K562 (cell line): ENCODE results near the gene TAS1R3. TPM values are rescaled to one million over a fixed set of nuclear protein-coding genes. Genes with fewer than 3 reads are reported as not detected.

ENCODE experiments used
- BRF1 ChIP-seq: IDR thresholded peaks from 3 replicates; pipeline ENCODE4 v1.6.1; 2011; ENCODE audit warnings: borderline replicate concordance, mild to moderate bottlenecking; ENCODE audit not compliant: insufficient read length; ENCODE audit errors: extremely low read depth
- C11orf30 ChIP-seq: fragments of 450-650 bp; IDR thresholded peaks from 2 replicates; pipeline ENCODE4 v1.6.1; 2016; ENCODE audit warnings: low read depth, mild to moderate bottlenecking
- CHCHD3 ChIP-seq: fragments of 250-450 bp; sonication (Bioruptor Pico); IDR thresholded peaks from 2 replicates; pipeline ENCODE4 v2.1.2; 2022; ENCODE audit warnings: mild to moderate bottlenecking
- JUNB ChIP-seq: fragments of 450-650 bp; formaldehyde crosslinking; conservative IDR thresholded peaks from 2 replicates; pipeline ENCODE4 v1.4.0; 2020; ENCODE audit warnings: mild to moderate bottlenecking
- POLR2G ChIP-seq: fragments of 200-400 bp; formaldehyde crosslinking; IDR thresholded peaks from 2 replicates; pipeline ENCODE4 v1.6.1; 2017; ENCODE audit warnings: low read depth, mild to moderate bottlenecking, antibody characterized with exemption, low read length, moderate library complexity
- POLR3G ChIP-seq: IDR thresholded peaks from 2 replicates; pipeline ENCODE4 v1.6.1; 2011; ENCODE audit not compliant: insufficient read length, insufficient replicate concordance; ENCODE audit errors: extremely low read depth
- SMARCB1 ChIP-seq: IDR thresholded peaks from 2 replicates; pipeline ENCODE4 v1.6.1; 2011; ENCODE audit warnings: improper control_type of control experiment, low read depth; ENCODE audit not compliant: insufficient read length
- TAF1 ChIP-seq: IDR thresholded peaks from 2 replicates; pipeline ENCODE4 v1.6.1; 2011; ENCODE audit warnings: mild to moderate bottlenecking, low read length, moderate library complexity; ENCODE audit not compliant: insufficient read depth, control insufficient read depth, severe bottlenecking; ENCODE audit errors: extremely low read depth
- TARDBP ChIP-seq: fragments of 450-650 bp; IDR thresholded peaks from 2 replicates; pipeline ENCODE4 v1.6.1; 2016
- TSC22D4 ChIP-seq: fragments of 450-650 bp; IDR thresholded peaks from 2 replicates; pipeline ENCODE4 v1.6.1; 2016; ENCODE audit warnings: missing genetic modification characterization, missing biosample characterization, control low read depth
- ZNF224 ChIP-seq: sonication (generic); formaldehyde crosslinking; IDR thresholded peaks from 2 replicates; pipeline ENCODE4 v1.8.0; 2022; ENCODE audit warnings: mild to moderate bottlenecking, missing genetic modification reagents
- ZNF354B ChIP-seq: fragments of 250-450 bp; sonication (Bioruptor Pico); IDR thresholded peaks from 2 replicates; pipeline ENCODE4 v1.4.0; 2020
- polyA plus RNA-seq, 8 experiments: library from polyadenylated mRNA; depleted of rRNA in 4 of 8; stranded (reverse) in 5 of 8; unstranded in 3 of 8; fragments of >200 nt; fragmentation: Nextera tagmentation in 2 of 8; fragmentation: Illumina TruSeq in 1 of 8; extraction: Ambion mirVana in 2 of 8; extraction: Trizol in 1 of 8; gene quantifications; 2 replicates each; pipeline versions ENCODE4 v1.2.1 to v1.2.3, GENCODE V29; 2011 to 2014; ENCODE audit warnings: inconsistent platforms in 1 of 8, missing spikeins in 1 of 8
- total RNA-seq, 7 experiments: library from RNA; depleted of rRNA in 6 of 7; stranded (reverse); fragments of >200 nt in 6 of 7; fragmentation: Illumina TruSeq in 2 of 7; extraction: Trizol in 2 of 7; gene quantifications; 2 replicates each; pipeline versions ENCODE4 v1.2.1 to v1.2.3, GENCODE V29; 2011 to 2021; ENCODE audit warnings: low replicate concordance in 1 of 7
- TF ChIP-seq, protein P1 (sequence below): sonication (generic); formaldehyde crosslinking; IDR thresholded peaks from 2 replicates; pipeline ENCODE4 v1.4.0; 2020; ENCODE audit warnings: mild to moderate bottlenecking, missing genetic modification reagents
- TF ChIP-seq, protein P2 (sequence below), 2 experiments: fragments of 450-650 bp in 1 of 2; IDR thresholded peaks; 2 replicates each; pipeline ENCODE4 v1.6.1; 2011 to 2017; ENCODE audit warnings: low read depth in 2 of 2, antibody characterized with exemption in 1 of 2, borderline replicate concordance in 1 of 2, low read length in 1 of 2, mild to moderate bottlenecking in 1 of 2, mixed read lengths in 1 of 2; ENCODE audit not compliant: control insufficient read depth in 1 of 2
- TF ChIP-seq, protein P3 (sequence below): fragments of 250-450 bp; sonication (Bioruptor Pico); IDR thresholded peaks from 2 replicates; pipeline ENCODE4 v1.5.0; 2021; ENCODE audit warnings: mild to moderate bottlenecking, moderate library complexity
- TF ChIP-seq, protein P4 (sequence below): fragments of 250-450 bp; sonication (Bioruptor Pico); IDR thresholded peaks from 2 replicates; pipeline ENCODE4 v1.5.0; 2022; ENCODE audit warnings: mild to moderate bottlenecking

The TAS1R3 gene
- total and polyA plus RNA-seq, 9 of the 15 experiments (the other 6 are each of a cell fraction or from before 2014, with no cell fraction given) = 0.07 to 0.13 TPM; not detected in 7

DNA sequence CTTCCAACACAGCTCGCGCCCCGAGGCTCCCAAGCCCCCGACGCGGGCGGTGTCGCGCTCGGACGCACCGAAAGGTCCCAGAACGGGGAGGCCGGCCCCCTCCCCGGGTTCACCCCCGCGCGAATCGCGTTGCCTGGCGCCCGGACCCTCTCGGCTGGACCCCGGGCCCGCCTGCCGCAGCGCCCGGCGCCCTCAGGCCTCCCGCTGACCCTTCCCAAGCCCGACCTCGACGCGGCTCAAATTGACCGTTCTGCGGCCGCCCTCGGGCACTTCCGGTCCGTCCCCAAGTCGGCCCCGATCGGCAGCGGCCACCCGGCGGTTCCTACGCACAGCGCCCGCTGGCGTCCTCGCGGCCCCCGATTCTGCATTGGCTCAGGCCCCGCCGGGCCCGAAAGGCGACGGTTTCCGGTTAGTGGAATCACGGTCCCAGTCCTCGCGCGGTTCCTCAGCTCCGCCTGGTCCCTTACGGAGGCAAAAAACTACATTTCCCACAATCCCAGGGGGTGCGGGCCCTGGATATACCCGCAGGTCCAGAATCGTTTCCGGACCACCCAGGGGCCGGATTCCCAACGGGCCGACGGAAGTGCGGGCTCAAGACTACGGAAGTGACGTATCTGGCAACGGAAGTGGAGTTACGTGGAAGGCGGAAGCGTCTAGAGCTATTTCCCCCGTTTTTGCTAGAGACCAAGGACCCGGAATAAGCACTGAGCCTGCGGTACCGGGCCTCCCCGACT is 44.0 kb downstream of the TAS1R3 start, which contains the start of gene AURKAIP1 (continued):
- TF ChIP-seq TAF1 = peak; percentile 86
- no peak for TF ChIP-seq BRF1
- TF ChIP-seq CHCHD3 (CRISPR knock-in tag) = no peak
- peak; percentile 95 for TF ChIP-seq POLR2G
- no peak for TF ChIP-seq TSC22D4 (tag)
- TF ChIP-seq TARDBP = peak; percentile 95
- TF ChIP-seq, protein P1, sequence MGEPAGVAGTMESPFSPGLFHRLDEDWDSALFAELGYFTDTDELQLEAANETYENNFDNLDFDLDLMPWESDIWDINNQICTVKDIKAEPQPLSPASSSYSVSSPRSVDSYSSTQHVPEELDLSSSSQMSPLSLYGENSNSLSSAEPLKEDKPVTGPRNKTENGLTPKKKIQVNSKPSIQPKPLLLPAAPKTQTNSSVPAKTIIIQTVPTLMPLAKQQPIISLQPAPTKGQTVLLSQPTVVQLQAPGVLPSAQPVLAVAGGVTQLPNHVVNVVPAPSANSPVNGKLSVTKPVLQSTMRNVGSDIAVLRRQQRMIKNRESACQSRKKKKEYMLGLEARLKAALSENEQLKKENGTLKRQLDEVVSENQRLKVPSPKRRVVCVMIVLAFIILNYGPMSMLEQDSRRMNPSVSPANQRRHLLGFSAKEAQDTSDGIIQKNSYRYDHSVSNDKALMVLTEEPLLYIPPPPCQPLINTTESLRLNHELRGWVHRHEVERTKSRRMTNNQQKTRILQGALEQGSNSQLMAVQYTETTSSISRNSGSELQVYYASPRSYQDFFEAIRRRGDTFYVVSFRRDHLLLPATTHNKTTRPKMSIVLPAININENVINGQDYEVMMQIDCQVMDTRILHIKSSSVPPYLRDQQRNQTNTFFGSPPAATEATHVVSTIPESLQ = 0 out of 2 replicates have a peak, but pooled peaks have one; percentile 12
- TF ChIP-seq C11orf30 = peak; percentile 99
- TF ChIP-seq, protein P2, sequence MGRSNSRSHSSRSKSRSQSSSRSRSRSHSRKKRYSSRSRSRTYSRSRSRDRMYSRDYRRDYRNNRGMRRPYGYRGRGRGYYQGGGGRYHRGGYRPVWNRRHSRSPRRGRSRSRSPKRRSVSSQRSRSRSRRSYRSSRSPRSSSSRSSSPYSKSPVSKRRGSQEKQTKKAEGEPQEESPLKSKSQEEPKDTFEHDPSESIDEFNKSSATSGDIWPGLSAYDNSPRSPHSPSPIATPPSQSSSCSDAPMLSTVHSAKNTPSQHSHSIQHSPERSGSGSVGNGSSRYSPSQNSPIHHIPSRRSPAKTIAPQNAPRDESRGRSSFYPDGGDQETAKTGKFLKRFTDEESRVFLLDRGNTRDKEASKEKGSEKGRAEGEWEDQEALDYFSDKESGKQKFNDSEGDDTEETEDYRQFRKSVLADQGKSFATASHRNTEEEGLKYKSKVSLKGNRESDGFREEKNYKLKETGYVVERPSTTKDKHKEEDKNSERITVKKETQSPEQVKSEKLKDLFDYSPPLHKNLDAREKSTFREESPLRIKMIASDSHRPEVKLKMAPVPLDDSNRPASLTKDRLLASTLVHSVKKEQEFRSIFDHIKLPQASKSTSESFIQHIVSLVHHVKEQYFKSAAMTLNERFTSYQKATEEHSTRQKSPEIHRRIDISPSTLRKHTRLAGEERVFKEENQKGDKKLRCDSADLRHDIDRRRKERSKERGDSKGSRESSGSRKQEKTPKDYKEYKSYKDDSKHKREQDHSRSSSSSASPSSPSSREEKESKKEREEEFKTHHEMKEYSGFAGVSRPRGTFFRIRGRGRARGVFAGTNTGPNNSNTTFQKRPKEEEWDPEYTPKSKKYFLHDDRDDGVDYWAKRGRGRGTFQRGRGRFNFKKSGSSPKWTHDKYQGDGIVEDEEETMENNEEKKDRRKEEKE (IDR thresholded peaks at IDR 0.05; ENCODE audit: borderline replicate concordance in 1 of 2, control insufficient read depth in 1 of 2, low read depth in 2 of 2, low read length in 1 of 2) = peak in 1 of 2 experiments; percentile 99; a peak in 2 of 4 replicates
- no peak for TF ChIP-seq JUNB (CRISPR knock-in tag)
- peak; percentile 34; the same call in 1 of the 2 replicates for TF ChIP-seq ZNF354B (CRISPR knock-in tag)
- no peak for TF ChIP-seq ZNF224 (CRISPR knock-in tag)
- TF ChIP-seq, protein P3, sequence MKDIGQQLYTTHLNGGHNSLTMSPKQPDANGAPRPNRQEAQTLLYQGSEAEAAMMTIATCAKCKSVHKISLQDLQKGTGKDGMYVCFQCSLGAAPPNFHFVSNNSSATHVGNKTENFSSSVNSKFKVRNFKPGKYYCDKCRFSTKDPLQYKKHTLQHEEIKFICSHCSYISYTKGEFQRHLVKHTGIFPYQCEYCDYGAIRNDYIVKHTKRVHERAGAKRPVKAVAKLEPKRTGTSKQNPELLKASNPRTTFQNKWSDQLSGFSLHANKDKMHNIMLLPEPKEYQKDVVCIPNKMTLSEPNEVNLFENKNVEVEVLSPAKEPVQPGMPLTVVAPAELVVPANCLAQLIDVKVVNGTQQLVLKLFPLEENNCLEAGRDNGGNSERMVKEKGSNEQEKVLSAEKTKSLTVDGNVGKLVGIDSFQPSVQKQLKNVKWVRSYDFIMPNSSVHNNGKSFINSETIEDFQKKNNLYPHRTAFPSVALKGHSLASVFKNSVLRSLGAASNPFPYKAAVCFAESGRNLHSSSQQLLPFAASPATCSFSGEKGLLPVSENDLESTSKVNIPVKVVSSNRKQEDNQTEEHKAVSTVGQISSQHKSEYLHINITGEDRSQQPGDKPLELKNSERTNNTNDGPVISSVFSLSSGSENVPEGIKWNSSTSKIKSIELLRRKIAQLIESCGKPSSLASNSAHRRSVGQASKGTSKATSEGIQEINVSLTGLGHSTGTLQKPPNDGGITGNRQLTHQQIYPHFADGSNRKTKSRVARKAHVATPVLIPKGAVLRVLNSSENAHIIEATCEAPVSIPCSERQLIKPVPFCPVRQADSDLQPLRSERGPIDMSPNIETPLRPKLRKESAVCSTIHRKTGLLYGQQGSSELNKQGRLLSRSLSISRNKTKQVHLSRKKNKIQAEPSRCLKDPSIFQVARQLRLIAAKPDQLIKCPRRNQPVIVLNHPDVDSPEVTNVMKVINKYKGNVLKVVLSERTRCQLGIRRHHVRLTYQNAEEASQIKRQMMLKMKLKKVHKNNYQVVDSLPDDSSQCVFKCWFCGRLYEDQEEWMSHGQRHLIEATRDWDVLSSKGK (CRISPR knock-in tag) = no peak
- no peak for TF ChIP-seq POLR3G
- TF ChIP-seq, protein P4, sequence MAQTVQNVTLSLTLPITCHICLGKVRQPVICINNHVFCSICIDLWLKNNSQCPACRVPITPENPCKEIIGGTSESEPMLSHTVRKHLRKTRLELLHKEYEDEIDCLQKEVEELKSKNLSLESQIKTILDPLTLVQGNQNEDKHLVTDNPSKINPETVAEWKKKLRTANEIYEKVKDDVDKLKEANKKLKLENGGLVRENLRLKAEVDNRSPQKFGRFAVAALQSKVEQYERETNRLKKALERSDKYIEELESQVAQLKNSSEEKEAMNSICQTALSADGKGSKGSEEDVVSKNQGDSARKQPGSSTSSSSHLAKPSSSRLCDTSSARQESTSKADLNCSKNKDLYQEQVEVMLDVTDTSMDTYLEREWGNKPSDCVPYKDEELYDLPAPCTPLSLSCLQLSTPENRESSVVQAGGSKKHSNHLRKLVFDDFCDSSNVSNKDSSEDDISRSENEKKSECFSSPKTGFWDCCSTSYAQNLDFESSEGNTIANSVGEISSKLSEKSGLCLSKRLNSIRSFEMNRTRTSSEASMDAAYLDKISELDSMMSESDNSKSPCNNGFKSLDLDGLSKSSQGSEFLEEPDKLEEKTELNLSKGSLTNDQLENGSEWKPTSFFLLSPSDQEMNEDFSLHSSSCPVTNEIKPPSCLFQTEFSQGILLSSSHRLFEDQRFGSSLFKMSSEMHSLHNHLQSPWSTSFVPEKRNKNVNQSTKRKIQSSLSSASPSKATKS (CRISPR knock-in tag) = no peak
- no peak for TF ChIP-seq SMARCB1
